ENCODE data around the gene KMT2E. TPM values are rescaled to one million over a fixed set of nuclear protein-coding genes. Genes with fewer than 3 reads are reported as not detected.
"Not testable (repeated sequence)": the region's sequence is repeated elsewhere in the genome, so short reads cannot be mapped to it uniquely, and the experiment has no call there.

Gene KMT2E
- total RNA-seq, 2 experiments from 2014 or later, result 50.1 to 72.8 TPM

DNA sequence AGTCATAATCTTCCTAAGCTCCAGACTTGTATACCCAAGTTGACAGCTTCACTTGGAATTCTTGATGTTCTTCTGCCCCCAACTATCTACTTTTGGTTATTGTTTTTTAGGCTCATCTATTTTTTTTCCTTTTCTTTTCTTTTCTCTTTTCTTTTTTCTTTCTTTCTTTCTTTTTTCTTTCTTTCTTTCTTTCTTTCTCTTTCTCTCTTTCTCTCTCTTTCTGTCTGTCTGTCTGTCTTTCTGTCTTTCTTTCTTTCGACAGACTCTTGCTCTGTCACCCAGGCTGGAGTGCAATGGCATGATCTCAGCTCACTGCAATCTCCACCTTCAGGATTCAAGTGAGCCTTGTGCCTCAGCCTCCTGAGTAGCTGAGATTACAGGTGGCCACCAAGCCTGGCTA lies 36.5 kb downstream of the KMT2E start:
- Histone ChIP-seq H3K9me3 (ENCODE audit: low read length) (no peaks in the 10 kb centered on the region), H2AFZ (ENCODE audit: low read length) (no peak overlapping the region), H3K4me3 (ENCODE audit: low read depth, low read length, poor library complexity, severe bottlenecking) (no peak overlapping the region), H4K20me1 (ENCODE audit: insufficient read depth, low read length) (peaks cover 12% of the 10 kb centered on the region), H3K36me3 (ENCODE audit: insufficient read depth, low read length) (peaks cover 93% of the 10 kb centered on the region), H3K4me1 (ENCODE audit: insufficient read depth, low read length, poor library complexity, severe bottlenecking) (no peaks in the 10 kb centered on the region), H3K27ac (ENCODE audit: low read depth, low read length, poor library complexity, severe bottlenecking) (no peak overlapping the region), H3K4me2 (ENCODE audit: low read length) (no peak overlapping the region), H3K79me2 (ENCODE audit: insufficient read depth, low read depth, low read length) (peaks cover 55% of the 10 kb centered on the region), H3K9me2 (ENCODE audit: insufficient read depth, low read length) (no peaks in the 10 kb centered on the region)
- DNase-seq (ENCODE audit: low spot score), result no peak
- ChIA-PET CTCF (ENCODE audit: unreplicated experiment) (no interaction called here), POLR2A (interaction anchor here (0.7 to 1.7 kb wide), 3 partner anchors 11 to 124 kb away, joined by 3 to 4 read pairs (median 3); no protein-coding TSS in a partner anchor)
- no peak for TF ChIP-seq EZH2phosphoT487 (IDR thresholded peaks at IDR 0.05; ENCODE audit: borderline replicate concordance, low read depth, low read length)
- TF ChIP-seq, protein P1, sequence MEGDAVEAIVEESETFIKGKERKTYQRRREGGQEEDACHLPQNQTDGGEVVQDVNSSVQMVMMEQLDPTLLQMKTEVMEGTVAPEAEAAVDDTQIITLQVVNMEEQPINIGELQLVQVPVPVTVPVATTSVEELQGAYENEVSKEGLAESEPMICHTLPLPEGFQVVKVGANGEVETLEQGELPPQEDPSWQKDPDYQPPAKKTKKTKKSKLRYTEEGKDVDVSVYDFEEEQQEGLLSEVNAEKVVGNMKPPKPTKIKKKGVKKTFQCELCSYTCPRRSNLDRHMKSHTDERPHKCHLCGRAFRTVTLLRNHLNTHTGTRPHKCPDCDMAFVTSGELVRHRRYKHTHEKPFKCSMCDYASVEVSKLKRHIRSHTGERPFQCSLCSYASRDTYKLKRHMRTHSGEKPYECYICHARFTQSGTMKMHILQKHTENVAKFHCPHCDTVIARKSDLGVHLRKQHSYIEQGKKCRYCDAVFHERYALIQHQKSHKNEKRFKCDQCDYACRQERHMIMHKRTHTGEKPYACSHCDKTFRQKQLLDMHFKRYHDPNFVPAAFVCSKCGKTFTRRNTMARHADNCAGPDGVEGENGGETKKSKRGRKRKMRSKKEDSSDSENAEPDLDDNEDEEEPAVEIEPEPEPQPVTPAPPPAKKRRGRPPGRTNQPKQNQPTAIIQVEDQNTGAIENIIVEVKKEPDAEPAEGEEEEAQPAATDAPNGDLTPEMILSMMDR (conservative IDR thresholded peaks at IDR 0.05; ENCODE audit: low read length), result no peak
- intact Hi-C loops (cut with micrococcal nuclease; ENCODE audit: unreplicated experiment), result no loop called here
- no TSS peak for BruUV-seq (replicated peaks)

DNA sequence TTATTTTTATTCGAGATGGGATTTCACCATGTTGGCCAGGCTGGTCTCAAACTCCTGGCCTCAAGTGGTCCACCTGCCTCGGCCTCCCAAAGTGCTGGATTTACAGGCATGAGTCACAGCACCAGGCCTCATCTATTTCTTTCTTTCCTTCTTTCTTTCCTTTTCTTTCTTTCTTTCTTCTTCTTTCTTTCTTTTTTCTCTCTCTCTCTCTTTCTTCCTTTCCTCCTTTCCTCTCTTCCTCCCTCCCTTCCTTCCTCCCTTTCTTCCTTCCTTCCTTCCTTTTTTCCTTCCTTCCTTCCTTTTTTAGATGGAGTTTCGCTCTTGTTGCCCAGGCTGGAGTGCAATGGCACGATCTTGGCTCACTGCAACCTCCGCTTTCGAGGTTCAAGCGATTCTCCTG lies 36.9 kb downstream of the KMT2E start:
- H3K4me2 ChIP-seq (ENCODE audit: low read length); H2AFZ ChIP-seq (ENCODE audit: low read length); H3K4me3 ChIP-seq (ENCODE audit: low read depth, low read length, poor library complexity, severe bottlenecking); H3K9me2 ChIP-seq (ENCODE audit: insufficient read depth, low read length); H3K9me3 ChIP-seq (ENCODE audit: low read length); H3K27ac ChIP-seq (ENCODE audit: low read depth, low read length, poor library complexity, severe bottlenecking); DNase-seq (ENCODE audit: low spot score); H3K4me1 ChIP-seq (ENCODE audit: insufficient read depth, low read length, poor library complexity, severe bottlenecking); intact Hi-C loops (cut with micrococcal nuclease; ENCODE audit: unreplicated experiment); CTCF ChIA-PET (ENCODE audit: unreplicated experiment); BruUV-seq (replicated peaks): not testable (repeated sequence)
- Histone ChIP-seq H4K20me1 (ENCODE audit: insufficient read depth, low read length) (peaks cover 16% of the 10 kb centered on the region), H3K36me3 (ENCODE audit: insufficient read depth, low read length) (peaks cover 93% of the 10 kb centered on the region), H3K79me2 (ENCODE audit: insufficient read depth, low read depth, low read length) (peaks cover 59% of the 10 kb centered on the region)
- POLR2A ChIA-PET, result interaction anchor here (0.8 to 0.9 kb wide), 2 partner anchors 11 to 25 kb away, joined by 3 read pairs; no protein-coding TSS in a partner anchor

DNA sequence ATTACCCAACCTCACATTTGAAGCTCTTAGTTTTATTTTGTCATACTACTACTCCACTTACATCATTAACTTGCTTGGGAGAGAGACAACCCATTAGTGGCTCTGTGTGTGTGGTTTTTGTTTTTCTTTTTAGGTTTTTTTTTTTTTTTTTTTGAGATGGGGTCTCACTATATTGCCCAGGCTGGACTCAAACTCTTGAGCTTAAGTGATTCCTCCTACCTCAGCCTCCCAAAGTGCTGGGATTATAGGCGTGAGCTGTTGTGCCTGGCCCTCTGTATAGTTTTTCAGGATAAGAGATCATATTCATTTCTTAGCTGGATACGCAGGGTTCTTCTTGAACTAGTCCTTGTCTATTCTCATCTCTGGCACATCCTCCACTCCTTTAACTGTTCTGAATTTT lies 41.1 kb downstream of the KMT2E start:
- TF ChIP-seq, protein P1 (conservative IDR thresholded peaks at IDR 0.05; ENCODE audit: low read length), result no peak
- no peak for TF ChIP-seq EZH2phosphoT487 (IDR thresholded peaks at IDR 0.05; ENCODE audit: borderline replicate concordance, low read depth, low read length)
- Histone ChIP-seq H4K20me1 (ENCODE audit: insufficient read depth, low read length) (peaks cover 13% of the 10 kb centered on the region), H3K36me3 (ENCODE audit: insufficient read depth, low read length) (peaks cover 83% of the 10 kb centered on the region), H3K4me3 (ENCODE audit: low read depth, low read length, poor library complexity, severe bottlenecking) (no peak overlapping the region), H3K4me1 (ENCODE audit: insufficient read depth, low read length, poor library complexity, severe bottlenecking) (no peaks in the 10 kb centered on the region), H3K9me2 (ENCODE audit: insufficient read depth, low read length) (no peaks in the 10 kb centered on the region), H3K79me2 (ENCODE audit: insufficient read depth, low read depth, low read length) (peaks cover 73% of the 10 kb centered on the region), H2AFZ (ENCODE audit: low read length) (no peak overlapping the region), H3K9me3 (ENCODE audit: low read length) (no peaks in the 10 kb centered on the region), H3K4me2 (ENCODE audit: low read length) (no peak overlapping the region), H3K27ac (ENCODE audit: low read depth, low read length, poor library complexity, severe bottlenecking) (no peak overlapping the region)
- CTCF ChIA-PET (ENCODE audit: unreplicated experiment), result interaction anchor here (0.6 kb wide), 1 partner anchor 321 kb away, joined by 3 read pairs; no protein-coding TSS in a partner anchor
- POLR2A ChIA-PET, result interaction anchor here (0.6 to 1.3 kb wide), 5 partner anchors 17 to 88 kb away, joined by 3 to 6 read pairs (median 3); no protein-coding TSS in a partner anchor
- intact Hi-C loops (cut with micrococcal nuclease; ENCODE audit: unreplicated experiment), result no loop called here
- DNase-seq (ENCODE audit: low spot score), result no peak
- BruUV-seq (replicated peaks), result no TSS peak
